BLaER1 treated with 17β-estradiol and CSF1 and Interleukin-3, amounts not matched to agents 10 nM and 100 nM (cell line): ENCODE results near the gene PCDH18.
A peak's percentile ranks its signal among the peaks of the same experiment; 100 is the strongest.
"Not testable (repeated sequence)": the region's sequence is repeated elsewhere in the genome, so short reads cannot be mapped to it uniquely, and the experiment has no call there.

Source experiments
- H3K27ac ChIP-seq, 11 experiments: shearing (Covaris generic); formaldehyde crosslinking; 2 replicates each; pipeline ENCODE4 v1.8.1; 2022
- H3K27me3 ChIP-seq, 11 experiments: shearing (Covaris generic); formaldehyde crosslinking; 2 replicates each; pipeline ENCODE4 v1.8.1; 2022
- H3K36me3 ChIP-seq, 11 experiments: shearing (Covaris generic); formaldehyde crosslinking; 2 replicates each; pipeline ENCODE4 v1.8.1; 2022
- H3K4me1 ChIP-seq, 10 experiments: shearing (Covaris generic); formaldehyde crosslinking; 2 replicates each; pipeline ENCODE4 v1.8.1; 2022
- H3K4me2 ChIP-seq, 11 experiments: shearing (Covaris generic); formaldehyde crosslinking; 2 replicates each; pipeline ENCODE4 v1.8.1; 2022
- H3K4me3 ChIP-seq, 10 experiments: shearing (Covaris generic); formaldehyde crosslinking; 2 replicates each; pipeline ENCODE4 v1.8.1; 2022
- H3K9ac ChIP-seq, 11 experiments: shearing (Covaris generic); formaldehyde crosslinking; 2 replicates each; pipeline ENCODE4 v1.8.1; 2022
- H3K9me3 ChIP-seq, 11 experiments: shearing (Covaris generic); formaldehyde crosslinking; replicated peaks in 1 of 11; 2 replicates each; pipeline ENCODE4 v1.8.1; 2022
- H4K20me1 ChIP-seq, 11 experiments: shearing (Covaris generic); formaldehyde crosslinking; 2 replicates each; pipeline ENCODE4 v1.8.1; 2022
- Cebpa-rat ChIP-seq, 11 experiments: shearing (Covaris generic); IDR thresholded peaks; 2 replicates each; pipeline ENCODE4 v1.8.1; 2022

Gene PCDH18

DNA sequence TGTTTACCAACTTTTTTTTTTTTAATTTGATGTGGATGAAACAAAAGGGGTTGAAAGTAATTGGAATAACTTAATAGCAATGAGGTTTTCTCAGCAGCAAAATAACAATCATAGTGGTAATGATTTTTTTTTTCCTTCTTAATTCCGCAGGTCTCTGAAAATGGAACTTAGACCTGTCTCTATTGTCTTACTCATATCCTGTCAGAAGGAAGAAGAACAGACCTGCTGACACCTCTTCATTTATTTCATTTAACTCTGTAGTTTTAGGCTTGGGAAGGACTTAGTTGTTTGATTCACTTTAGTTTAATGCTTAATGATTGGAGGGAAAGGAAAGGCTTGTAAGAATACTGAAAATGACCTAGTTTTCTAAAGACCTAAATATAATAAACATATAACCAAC, 9.0 kb downstream of the PCDH18 start:
- H3K4me3 ChIP-seq: no peak overlapping the region
- TF ChIP-seq Cebpa-rat (IDR thresholded peaks at IDR 0.05): no peak
- H3K4me2 ChIP-seq: no peak overlapping the region
- peaks cover 0 to 5% (median 0%) of the 10 kb centered on the region in 11 experiments; a peak in 1 of 22 replicates for H4K20me1 ChIP-seq
- H3K9ac ChIP-seq: no peak overlapping the region
- no peaks in the 10 kb centered on the region for H3K27me3 ChIP-seq
- H3K9me3 ChIP-seq: peaks cover 0 to 9% (median 5%) of the 10 kb centered on the region in 11 experiments; a peak in 3 of 22 replicates
- peaks cover 0 to 2% (median under 1%) of the 10 kb centered on the region in 10 experiments; a peak in 7 of 20 replicates for H3K4me1 ChIP-seq
- no peak overlapping the region for H3K27ac ChIP-seq
- H3K36me3 ChIP-seq: peaks cover 45 to 85% (median 75%) of the 10 kb centered on the region in 11 experiments

DNA sequence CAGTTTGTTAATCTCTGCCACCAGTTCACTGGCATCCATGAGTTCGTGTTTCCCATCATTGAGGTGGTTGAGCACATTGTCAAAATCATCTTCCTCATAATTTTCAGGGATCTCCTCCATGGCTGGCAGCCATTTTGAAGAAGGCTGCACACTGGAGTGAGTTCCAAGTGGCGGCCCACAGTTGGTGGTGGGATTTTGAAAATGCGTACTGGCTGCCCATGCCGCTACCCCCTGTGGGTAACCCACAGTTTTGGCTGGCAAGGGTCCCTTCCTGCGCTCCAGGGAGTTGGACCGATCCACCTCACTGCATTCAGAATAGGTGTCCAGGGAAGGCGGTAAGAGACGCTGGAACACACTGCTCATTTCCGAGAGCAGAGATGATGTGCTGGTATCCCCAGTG, 11.2 kb downstream of the PCDH18 start:
- H3K9ac ChIP-seq: no peak overlapping the region
- H3K4me1 ChIP-seq: no peaks in the 10 kb centered on the region
- TF ChIP-seq Cebpa-rat (IDR thresholded peaks at IDR 0.05): no peak
- H3K4me3 ChIP-seq: no peak overlapping the region
- no peaks in the 10 kb centered on the region for H3K27me3 ChIP-seq
- H3K9me3 ChIP-seq: peaks cover 0 to 6% (median 0%) of the 10 kb centered on the region in 11 experiments; a peak in 1 of 22 replicates
- H3K27ac ChIP-seq: no peak overlapping the region
- H3K4me2 ChIP-seq: no peak overlapping the region
- H3K36me3 ChIP-seq: peaks cover 25 to 63% (median 53%) of the 10 kb centered on the region in 11 experiments
- H4K20me1 ChIP-seq: peaks cover 0 to 5% (median 0%) of the 10 kb centered on the region in 11 experiments; a peak in 1 of 22 replicates

DNA sequence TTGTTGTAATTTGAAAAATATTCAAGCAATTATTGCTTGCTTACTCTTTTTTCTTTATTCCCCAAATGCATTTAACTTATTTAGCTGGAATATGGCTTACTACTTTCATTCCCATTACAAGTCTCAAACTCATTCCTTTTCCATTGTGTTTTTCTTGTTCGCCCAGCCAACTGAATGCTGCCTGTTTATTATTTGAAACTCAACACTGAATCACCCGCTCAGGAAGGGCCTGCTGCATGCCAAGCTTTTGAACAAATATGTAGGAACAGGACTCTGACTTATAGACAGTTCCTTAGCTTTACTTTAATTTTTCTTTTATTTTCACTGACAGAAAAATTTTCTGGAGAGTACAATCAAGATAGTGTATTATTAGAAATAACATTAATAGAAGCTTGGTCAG, 12.9 kb downstream of the PCDH18 start:
- Histone ChIP-seq H3K4me1 (no peaks in the 10 kb centered on the region), H3K9ac (no peak overlapping the region), H3K27ac (no peak overlapping the region), H3K9me3 (peaks cover 0 to 6% (median 0%) of the 10 kb centered on the region in 11 experiments; a peak in 1 of 22 replicates), H3K27me3 (no peaks in the 10 kb centered on the region), H3K4me2 (no peak overlapping the region), H3K36me3 (peaks cover 19 to 47% (median 38%) of the 10 kb centered on the region in 11 experiments), H3K4me3 (no peak overlapping the region), H4K20me1 (no peaks in the 10 kb centered on the region; a peak in 1 of 22 replicates)
- TF ChIP-seq Cebpa-rat (IDR thresholded peaks at IDR 0.05): no peak

DNA sequence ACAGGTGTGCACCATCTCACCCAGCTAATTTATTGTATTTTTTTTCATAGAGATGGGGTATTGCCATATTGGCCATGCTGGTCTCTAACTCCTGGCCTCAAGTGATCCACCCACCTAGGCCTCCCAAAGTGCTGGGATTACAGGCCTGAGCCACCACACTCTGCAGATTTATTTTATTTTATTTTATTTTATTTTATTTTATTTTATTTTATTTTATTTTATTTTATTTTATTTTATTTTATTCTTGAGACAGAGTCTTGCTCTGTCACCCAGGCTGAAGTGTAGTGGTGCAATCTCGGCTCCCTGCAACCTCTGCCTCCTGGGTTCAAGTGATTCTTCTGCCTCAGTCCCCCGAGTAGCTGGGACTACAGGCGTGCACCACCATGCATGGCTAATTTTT, 15.0 kb downstream of the PCDH18 start:
- H3K4me2 ChIP-seq, H4K20me1 ChIP-seq, H3K4me3 ChIP-seq, H3K9ac ChIP-seq, H3K4me1 ChIP-seq, H3K27ac ChIP-seq, H3K9me3 ChIP-seq, H3K27me3 ChIP-seq: not testable (repeated sequence)
- peaks cover 12 to 30% (median 20%) of the 10 kb centered on the region in 11 experiments for H3K36me3 ChIP-seq

DNA sequence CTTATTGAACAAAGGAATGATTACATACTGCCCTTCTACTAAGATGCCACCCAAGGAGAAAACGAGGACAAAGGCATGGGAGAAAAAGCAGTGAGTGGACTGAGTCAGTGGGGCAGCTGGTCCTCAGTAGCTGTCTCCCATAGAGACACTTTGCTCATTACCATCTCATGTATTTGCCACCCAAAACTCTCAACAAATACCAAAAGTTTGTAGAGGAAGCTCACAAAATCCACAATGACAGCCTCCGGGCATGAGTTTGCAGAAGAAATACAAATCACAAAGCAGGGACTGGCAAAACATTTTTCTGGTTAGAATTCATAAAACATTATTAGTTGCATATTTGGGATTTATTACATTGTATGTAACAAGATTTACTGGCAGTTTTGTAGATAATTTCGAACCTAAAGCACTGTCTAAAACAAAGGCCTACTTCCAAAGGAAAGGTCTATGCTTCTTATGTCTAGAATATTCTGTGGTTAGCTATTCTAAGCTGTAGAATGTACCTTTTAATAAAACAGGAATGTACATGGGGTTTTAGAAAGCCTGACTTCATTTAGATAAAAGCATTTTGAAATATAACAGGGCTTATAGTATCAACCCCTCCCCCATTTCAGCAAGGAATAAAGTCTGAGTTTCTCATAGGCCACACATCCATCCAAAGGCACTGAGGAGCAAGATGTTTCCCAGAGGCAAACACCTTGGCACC, 17.7 kb downstream of the PCDH18 start:
- H3K27ac ChIP-seq: no peak overlapping the region
- H4K20me1 ChIP-seq: no peaks in the 10 kb centered on the region

DNA sequence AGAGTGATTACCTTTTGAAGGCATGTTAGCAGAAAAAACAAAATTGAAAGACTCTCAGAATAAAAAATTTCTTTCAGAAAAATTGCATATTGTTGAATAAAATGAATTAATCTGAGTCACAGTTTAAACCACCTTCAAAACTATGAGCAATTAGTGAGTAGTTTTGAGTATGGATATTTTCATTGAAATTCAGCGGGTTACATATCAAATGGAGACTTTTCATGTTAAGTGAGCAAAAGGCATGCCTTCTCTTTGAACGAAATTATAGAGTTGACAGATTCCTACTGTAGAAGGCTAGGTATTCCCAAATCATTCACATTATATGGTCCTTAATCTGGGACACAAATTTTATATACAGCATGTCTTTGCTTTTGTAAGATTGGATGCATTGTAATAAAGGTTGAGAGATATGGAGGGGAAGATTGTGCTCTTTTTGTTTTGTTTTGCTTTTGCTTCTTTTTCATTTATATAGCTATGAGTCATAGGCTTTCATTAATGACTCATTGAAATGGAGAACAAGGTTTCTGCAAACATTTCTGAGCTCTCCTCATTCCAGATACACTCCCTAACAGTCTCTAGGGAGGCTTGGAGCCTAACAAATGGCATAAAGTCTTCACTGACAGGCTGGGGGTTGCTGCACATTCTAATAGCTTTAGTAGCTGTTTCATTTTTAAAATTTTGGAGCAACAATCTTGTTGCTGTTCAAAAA, 21.6 kb downstream of the PCDH18 start:
- Histone ChIP-seq H3K36me3 (no peaks in the 10 kb centered on the region), H3K4me2 (peak overlapping the region in 4 of 11 experiments; percentile 27 to 71 (median 56); a peak in 7 of 22 replicates), H3K9me3 (no peaks in the 10 kb centered on the region), H3K9ac (no peak overlapping the region), H3K27me3 (no peaks in the 10 kb centered on the region), H3K4me1 (peaks cover 0 to 12% (median 0%) of the 10 kb centered on the region in 10 experiments; a peak in 6 of 20 replicates), H3K4me3 (no peak overlapping the region), H4K20me1 (no peaks in the 10 kb centered on the region), H3K27ac (no peak overlapping the region)
- no peak for TF ChIP-seq Cebpa-rat (IDR thresholded peaks at IDR 0.05)

More for the DNA sequence above, 17.7 kb downstream of the PCDH18 start:
- H3K9ac ChIP-seq: no peak overlapping the region
- H3K4me2 ChIP-seq: no peak overlapping the region
- no peaks in the 10 kb centered on the region for H3K27me3 ChIP-seq
- TF ChIP-seq Cebpa-rat (IDR thresholded peaks at IDR 0.05): no peak
- no peak overlapping the region for H3K4me3 ChIP-seq
- peaks cover 0 to 3% (median 0%) of the 10 kb centered on the region in 11 experiments; a peak in 1 of 22 replicates for H3K36me3 ChIP-seq
- peaks cover 0 to 12% (median 0%) of the 10 kb centered on the region in 10 experiments; a peak in 6 of 20 replicates for H3K4me1 ChIP-seq
- H3K9me3 ChIP-seq: no peaks in the 10 kb centered on the region

DNA sequence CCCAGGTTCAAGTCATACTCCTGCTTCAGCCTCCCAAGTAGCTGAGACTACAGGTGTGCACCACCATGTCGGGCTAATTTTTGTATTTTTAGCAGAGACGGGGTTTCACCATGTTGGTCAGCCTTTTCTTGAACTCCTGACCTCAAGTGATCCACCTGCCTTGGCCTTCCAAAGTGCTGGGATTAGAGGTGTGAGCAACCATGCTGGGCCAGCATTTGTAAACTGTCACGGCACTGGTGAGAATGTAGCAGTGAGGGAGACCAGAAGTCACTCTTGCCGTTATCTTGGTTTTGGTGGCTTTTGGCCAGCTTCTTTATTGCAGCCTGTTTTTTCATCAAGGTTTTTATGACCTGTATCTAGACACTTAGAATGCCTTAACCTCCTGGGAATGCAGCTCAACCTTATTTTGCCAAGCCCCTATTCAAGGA, 22.4 kb downstream of the PCDH18 start:
- H4K20me1 ChIP-seq: no peaks in the 10 kb centered on the region
- H3K27ac ChIP-seq: no peak overlapping the region
- H3K9me3 ChIP-seq: peaks cover 0 to 5% (median 0%) of the 10 kb centered on the region in 11 experiments; a peak in 3 of 22 replicates
- H3K36me3 ChIP-seq: no peaks in the 10 kb centered on the region
- H3K4me1 ChIP-seq: peaks cover 0 to 12% (median 0%) of the 10 kb centered on the region in 10 experiments; a peak in 6 of 20 replicates
- no peak overlapping the region for H3K9ac ChIP-seq
- H3K27me3 ChIP-seq: no peaks in the 10 kb centered on the region
- no peak for TF ChIP-seq Cebpa-rat (IDR thresholded peaks at IDR 0.05)
- no peak overlapping the region for H3K4me3 ChIP-seq
- H3K4me2 ChIP-seq: no peak overlapping the region

DNA sequence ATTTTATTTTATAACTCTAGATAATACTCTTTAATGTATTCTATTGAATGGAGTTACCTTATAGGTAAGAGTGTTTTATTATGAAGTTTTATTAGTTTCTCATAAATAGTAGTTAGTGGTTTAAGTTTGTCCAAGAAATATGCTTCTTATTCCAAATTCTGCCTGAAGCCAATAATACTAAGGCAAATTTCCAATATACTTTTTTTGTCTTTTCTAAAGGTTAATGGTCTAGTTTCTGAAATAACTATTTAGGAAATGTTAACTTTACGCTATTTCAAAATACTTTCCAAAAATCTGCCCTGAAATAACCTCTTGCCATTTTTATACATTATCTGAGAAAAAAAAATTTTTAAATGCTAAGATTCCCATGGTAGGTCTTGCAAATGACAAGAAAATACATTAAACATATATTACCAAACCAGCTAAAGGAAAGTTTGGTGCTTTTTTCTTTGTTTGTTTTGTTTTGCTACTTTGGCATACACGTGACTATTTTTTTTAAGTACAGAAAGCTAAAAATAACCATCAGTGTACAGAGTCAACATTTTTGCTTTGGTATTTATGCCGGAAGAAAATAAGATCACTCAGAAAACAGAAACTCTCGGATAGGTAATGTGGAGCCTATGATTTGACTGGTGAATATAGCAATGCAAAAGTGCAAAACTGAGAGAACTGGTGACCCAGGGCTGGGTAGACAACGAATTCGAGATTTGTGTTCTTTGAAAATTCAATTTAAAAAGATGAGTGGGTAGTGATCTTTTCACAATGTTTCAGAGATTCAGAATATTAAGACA, 29.8 kb downstream of the PCDH18 start:
- H3K4me3 ChIP-seq: no peak overlapping the region
- no peak for TF ChIP-seq Cebpa-rat (IDR thresholded peaks at IDR 0.05)
- H3K4me1 ChIP-seq: no peaks in the 10 kb centered on the region
- H3K9ac ChIP-seq: no peak overlapping the region
- no peak overlapping the region for H3K4me2 ChIP-seq
- no peaks in the 10 kb centered on the region for H4K20me1 ChIP-seq
- peaks cover 0 to 11% (median 0%) of the 10 kb centered on the region in 11 experiments; a peak in 3 of 22 replicates for H3K9me3 ChIP-seq
- H3K27ac ChIP-seq: no peak overlapping the region
- H3K36me3 ChIP-seq: no peaks in the 10 kb centered on the region
- no peaks in the 10 kb centered on the region for H3K27me3 ChIP-seq

DNA sequence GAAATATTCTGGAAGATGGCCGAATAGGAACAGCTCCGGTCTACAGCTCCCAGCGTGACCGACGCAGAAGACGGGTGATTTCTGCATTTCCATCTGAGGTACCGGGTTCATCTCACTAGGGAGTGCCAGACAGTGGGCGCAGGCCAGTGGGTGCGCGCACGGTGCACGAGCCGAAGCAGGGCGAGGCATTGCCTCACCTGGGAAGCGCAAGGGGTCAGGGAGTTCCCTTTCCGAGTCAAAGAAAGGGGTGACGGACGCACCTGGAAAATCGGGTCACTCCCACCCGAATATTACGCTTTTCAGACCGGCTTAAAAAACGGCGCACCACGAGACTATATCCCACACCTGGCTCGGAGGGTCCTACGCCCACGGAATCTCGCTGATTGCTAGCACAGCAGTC, 36.0 kb downstream of the PCDH18 start:
- H3K27me3 ChIP-seq, H3K4me2 ChIP-seq, H4K20me1 ChIP-seq, H3K36me3 ChIP-seq, H3K9me3 ChIP-seq, H3K27ac ChIP-seq, H3K4me3 ChIP-seq, H3K4me1 ChIP-seq, H3K9ac ChIP-seq: not testable (repeated sequence)
